HEK293T (cell line): Measurements from ENCODE around the gene ZNF516.

Experiments used
- BHLHE40 ChIP-seq: fragments of 450-650 bp; IDR thresholded peaks from 2 replicates; pipeline ENCODE4 v1.6.1; 2016; ENCODE audit warnings: mild to moderate bottlenecking, moderate library complexity, borderline replicate concordance
- ELF4 ChIP-seq: fragments of 450-650 bp; IDR thresholded peaks from 2 replicates; pipeline ENCODE4 v1.6.1; 2017; ENCODE audit warnings: antibody characterized with exemption
- FOXK2 ChIP-seq: fragments of 450-650 bp; IDR thresholded peaks from 2 replicates; pipeline ENCODE4 v1.6.1; 2016; ENCODE audit warnings: mild to moderate bottlenecking
- HDGF ChIP-seq: fragments of 450-650 bp; IDR thresholded peaks from 2 replicates; pipeline ENCODE4 v1.6.1; 2017; ENCODE audit warnings: antibody characterized with exemption, borderline replicate concordance
- PKNOX1 ChIP-seq: fragments of 450-650 bp; IDR thresholded peaks from 2 replicates; pipeline ENCODE4 v1.6.1; 2016
- SUZ12 ChIP-seq: fragments of 450-650 bp; IDR thresholded peaks from 2 replicates; pipeline ENCODE4 v1.6.1; 2016; ENCODE audit warnings: mild to moderate bottlenecking

GRCh38 chr18:76518860-76519538, 24.0 kb upstream of the ZNF516 start:
- TF ChIP-seq ELF4 (no peak), HDGF (no peak), SUZ12 (no peak), PKNOX1 (no peak), FOXK2 (no peak), BHLHE40 (no peak)
